H1 (cell line): ENCODE data around the gene TAGLN2. TPM values are rescaled to one million over a fixed set of nuclear protein-coding genes. Genes with fewer than 3 reads are reported as not detected.

Experiments
- CBX8 ChIP-seq: fragments of 300-800, 300-1000 bp; sonication (generic); IDR thresholded peaks from 2 replicates; pipeline ENCODE4 v1.7.1; 2016; ENCODE audit warnings: low read depth, low read length, borderline replicate concordance
- CREB1 ChIP-seq: IDR thresholded peaks from 2 replicates; pipeline ENCODE4 v1.6.1; 2012; ENCODE audit warnings: inconsistent platforms
- EGR1 ChIP-seq: IDR thresholded peaks from 2 replicates; pipeline ENCODE4 v1.6.1; 2011; ENCODE audit warnings: low read depth, low read length, borderline replicate concordance
- RNF2 ChIP-seq: fragments of 200-900, 300-1000 bp; sonication (generic); IDR thresholded peaks from 2 replicates; pipeline ENCODE4 v1.7.1; 2016; ENCODE audit warnings: borderline replicate concordance, low read depth, mild to moderate bottlenecking, antibody characterized with exemption, low read length; ENCODE audit not compliant: poor library complexity, severe bottlenecking; ENCODE audit errors: missing control alignments
- RXRA ChIP-seq: IDR thresholded peaks from 2 replicates; pipeline ENCODE4 v1.6.1; 2011; ENCODE audit warnings: low read depth, mild to moderate bottlenecking, low read length, moderate library complexity; ENCODE audit not compliant: insufficient read depth
- polyA plus RNA-seq, 7 experiments: library from polyadenylated mRNA; depleted of rRNA in 3 of 7; stranded (reverse) in 5 of 7; unstranded in 2 of 7; fragments of >200 nt in 5 of 7; fragments of 200-250 nt in 2 of 7; gene quantifications; 1 replicate in 5 of 7; 2 replicates in 1 of 7; 4 replicates in 1 of 7; pipeline versions ENCODE4 v1.2.1 to v1.2.3, GENCODE V29; 2011 to 2013; ENCODE audit warnings: missing spikeins in 2 of 7, mixed read lengths in 2 of 7
- total RNA-seq: library from RNA; stranded (reverse); fragmentation: NEBNext Ultra II Directional; extraction: Animal tissue kit (Norgen Biotek cat#: 25700); gene quantifications from 2 replicates; pipeline ENCODE4 v1.2.1, GENCODE V29; 2021

TAGLN2 gene
- total and polyA plus RNA-seq, 2 of the 8 experiments (the other 6 are each of a cell fraction or from before 2014, with no cell fraction given), result 93.0 to 114 TPM

- TF ChIP-seq RNF2 (no peak), CBX8 (no peak), RXRA (no peak), CREB1 (no peak), EGR1 (no peak)
Observed at GRCh38 chr1:159930634-159931033, 5.3 kb upstream of the TAGLN2 start (continued).
